ENCODE data around the gene MACROH2A1. TPM values are rescaled to one million over a fixed set of nuclear protein-coding genes. Genes with fewer than 3 reads are reported as not detected.

The MACROH2A1 gene
- total and polyA plus RNA-seq, 2 of the 4 experiments (the other 2 are of a cell fraction) = 122 to 126 TPM

GRCh38 chr5:135327429-135328127 lies 71.5 kb downstream of the MACROH2A1 start:
- BruUV-seq (replicated peaks) = no TSS peak
- Histone ChIP-seq H3K79me1 (ENCODE audit: low read depth in 1 of 2, low read length in 2 of 2) (peaks cover 0 to 16% of the 10 kb centered on the region in 2 experiments; a peak in 2 of 4 replicates), H2AK9ac (replicated peaks; ENCODE audit: low read depth, low read length, poor library complexity) (peak overlapping the region; percentile 39), H3K4me3 (ENCODE audit: insufficient read depth, low read depth, low read length) (no peak overlapping the region), H2BK5ac (ENCODE audit: low read depth, low read length, poor library complexity, severe bottlenecking) (no peak overlapping the region), H3K14ac (replicated peaks; ENCODE audit: low read depth, low read length) (no peak overlapping the region), H3K4me1 (ENCODE audit: control insufficient read depth, insufficient read depth, low read length) (peaks cover 15% of the 10 kb centered on the region), H4K5ac (ENCODE audit: low read depth, low read length) (no peak overlapping the region), H3K9ac (ENCODE audit: low read depth, low read length) (no peak overlapping the region), H3K4ac (ENCODE audit: low read depth, low read length) (peak overlapping the region; percentile 42), H3K27ac (ENCODE audit: insufficient read depth, low read length) (no peak overlapping the region), H3K9me3 (ENCODE audit: control insufficient read depth, insufficient read depth, low read length) (no peaks in the 10 kb centered on the region), H4K91ac (ENCODE audit: insufficient read depth, low read depth, low read length) (no peak overlapping the region), H3K9me1 (ENCODE audit: insufficient read depth, low read length) (peaks cover 13% of the 10 kb centered on the region), H3K18ac (ENCODE audit: low read depth, low read length) (no peak overlapping the region), H2BK20ac (ENCODE audit: low read depth, low read length) (no peak overlapping the region; the same call in 1 of the 2 replicates), H3K27me3 (ENCODE audit: control insufficient read depth, insufficient read depth, low read length) (no peaks in the 10 kb centered on the region), H3K23ac (ENCODE audit: low read depth, low read length) (no peak overlapping the region), H4K8ac (ENCODE audit: low read depth in 2 of 2, low read length in 2 of 2) (no peak overlapping the region), H2AK5ac (ENCODE audit: low read depth, low read length) (peak overlapping the region; percentile 68; the same call in 1 of the 2 replicates), H2AFZ (replicated peaks; ENCODE audit: low read length, poor library complexity) (no peak overlapping the region), H3K56ac (ENCODE audit: extremely low read depth, insufficient read depth, low read length) (no peak overlapping the region), H3K4me2 (ENCODE audit: low read depth, low read length) (no peak overlapping the region), H2BK15ac (ENCODE audit: low read depth, low read length) (peak overlapping the region; percentile 41; the same call in 1 of the 3 replicates), H2BK120ac (ENCODE audit: low read depth, low read length) (no peak overlapping the region), H3K36me3 (ENCODE audit: control insufficient read depth, insufficient read depth, low read length) (no peaks in the 10 kb centered on the region), H4K20me1 (ENCODE audit: insufficient read depth, low read length) (no peaks in the 10 kb centered on the region)
- no peak for DNase-seq
- CTCF ChIA-PET = no interaction called here
- POLR2A ChIA-PET (ENCODE audit: unreplicated experiment) = no interaction called here
- in situ Hi-C loops (cut with MboI; ENCODE audit: low sequenced_read_pairs) (no loop called here), dilution Hi-C loops (cut with HindIII; ENCODE audit: low sequenced_read_pairs, unreplicated experiment) (no loop called here), intact Hi-C loops (cut with micrococcal nuclease) (no loop called here)
- ATAC-seq (ENCODE audit: low read depth) = no peak
- TF ChIP-seq BHLHE40 (IDR thresholded peaks at IDR 0.05; ENCODE audit: low read depth, low read length) (no peak), RCOR1 (IDR thresholded peaks at IDR 0.05; ENCODE audit: insufficient replicate concordance, low read length) (no peak), MAFK (IDR thresholded peaks at IDR 0.05; ENCODE audit: low read depth, low read length) (no peak), CTCF (conservative IDR thresholded peaks at IDR 0.05; ENCODE audit: low read depth, low read length) (no peak), CEBPB (IDR thresholded peaks at IDR 0.05; ENCODE audit: low read depth, low read length) (no peak), RFX5 (IDR thresholded peaks at IDR 0.05; ENCODE audit: low read depth, low read length) (no peak), NFE2L2 (IDR thresholded peaks at IDR 0.05; ENCODE audit: low read depth, low read length) (no peak), CHD1 (IDR thresholded peaks at IDR 0.05; ENCODE audit: low read depth, low read length) (no peak), MXI1 (IDR thresholded peaks at IDR 0.05; ENCODE audit: borderline replicate concordance, low read depth, low read length) (no peak), SMC3 (IDR thresholded peaks at IDR 0.05; ENCODE audit: low read depth, low read length) (no peak), MAZ (IDR thresholded peaks at IDR 0.05; ENCODE audit: borderline replicate concordance, low read depth, low read length) (no peak), FOS (IDR thresholded peaks at IDR 0.05; ENCODE audit: low read depth, low read length) (no peak), ELK1 (IDR thresholded peaks at IDR 0.05; ENCODE audit: borderline replicate concordance, low read depth, low read length) (no peak), POLR2A (IDR thresholded peaks at IDR 0.05; ENCODE audit: low read depth, low read length) (no peak), RAD21 (IDR thresholded peaks at IDR 0.05; ENCODE audit: low read length) (no peak)
- WGBS, 2 experiments (ENCODE audit: extremely low coverage in 2 of 2, insufficient read length in 1 of 2) = 92% methylated on average over 3 of the region's 12 CpGs; no CpG with 5 or more reads in 1 of the 2 experiments

All from IMR-90 (cell line).